DOHH2 (cell line): ENCODE data around the gene SBNO2.

Experiments
- CTCF ChIP-seq: fragments of 200-600 bp; sonication (generic); IDR thresholded peaks from one replicate; pipeline ENCODE4 v1.5.1; 2014; ENCODE audit warnings: antibody characterized with exemption, mild to moderate bottlenecking, low read depth, low read length; ENCODE audit not compliant: poor library complexity, severe bottlenecking
- EZH2phosphoT487 ChIP-seq: fragments of 200-600 bp; sonication (generic); IDR thresholded peaks from 2 replicates; pipeline ENCODE4 v1.6.1; 2017; ENCODE audit warnings: borderline replicate concordance, mild to moderate bottlenecking, antibody characterized with exemption, low read length, moderate library complexity, mixed read lengths

- TF ChIP-seq CTCF (no peak), EZH2phosphoT487 (no peak)
Measured at GRCh38 chr19:1173845-1174809, at the start of gene SBNO2.
